ENCODE measurements around the gene HAUS1. TPM values are rescaled to one million over a fixed set of nuclear protein-coding genes. Genes with fewer than 3 reads are reported as not detected.

Gene HAUS1
- 27.1 and 34.2 TPM in 2 replicates for total RNA-seq

GRCh38 chr18:46104128-46104911 lies at the start of gene HAUS1:
HAUS1 (plus strand) TSS chr18:46104385; CDS start chr18:46104412, 27 bp downstream.

GRCh38 chr18:46071653-46072375 lies 32.4 kb upstream of the HAUS1 start, which contains the start of gene PSTPIP2:
PSTPIP2 (minus strand) TSS chr18:46072260; CDS start chr18:46072188, 72 bp downstream.

DNA sequence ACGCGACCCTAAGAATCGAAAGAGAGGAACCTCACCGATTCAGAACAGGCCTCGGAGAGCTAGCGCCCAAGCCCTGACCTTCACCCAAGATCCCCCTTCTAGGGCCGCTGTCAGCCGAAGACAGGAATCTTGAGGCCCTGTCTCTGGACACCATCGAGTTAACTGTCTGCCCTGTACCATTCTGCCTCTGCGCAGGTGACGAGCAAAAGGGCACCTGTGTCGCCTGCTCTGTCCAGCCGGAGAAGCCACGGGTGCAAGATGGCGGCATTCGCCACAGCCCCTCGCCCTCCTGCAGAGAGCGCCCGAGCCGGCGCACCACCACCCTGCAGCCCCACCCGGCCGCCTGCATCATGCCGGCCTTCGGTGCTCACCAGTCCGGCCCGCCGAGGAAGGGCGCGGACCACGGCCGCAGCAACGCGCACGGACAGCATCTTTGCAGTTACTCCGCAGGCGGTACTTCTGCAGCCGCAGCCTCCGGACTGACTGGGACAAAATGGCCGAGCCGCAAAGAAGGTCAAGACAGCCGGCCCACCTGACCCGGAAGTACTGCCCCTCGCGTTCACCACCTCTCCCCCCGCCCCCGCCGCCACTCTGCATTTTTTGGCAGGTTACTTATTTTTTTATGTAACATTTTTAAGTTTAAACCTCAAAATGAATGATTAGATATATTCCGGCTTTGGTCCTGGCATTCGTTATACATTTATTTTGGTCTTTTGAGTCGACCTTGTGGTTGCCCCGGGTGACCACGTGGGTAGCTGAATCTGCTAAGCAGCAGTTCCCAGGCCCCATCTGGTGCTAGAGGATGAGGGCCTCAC lies 6.2 kb upstream of the HAUS1 start, which contains the start of gene ATP5F1A:
ATP5F1A (minus strand) TSS at position 496 of the 815 bp plus-strand sequence; CDS start at position 431, 65 bp downstream.

Small RNA genes lying within 50 kb of the gene (small RNA-seq; reads per million reads assigned to genes)
- gene RNU6-1278P (ENCODE audit: low replicate concordance) (not detected), gene RNY4P37 (ENCODE audit: low replicate concordance) (not detected)

Other genes starting within 250 kb of the HAUS1 start
- gene EPG5, start 137.1 kb upstream of the HAUS1 start, total RNA-seq, result 54.5 and 81.5 TPM in 2 replicates
- gene PSTPIP2, start 32.1 kb upstream of the HAUS1 start, total RNA-seq, result 4.4 and 9.4 TPM in 2 replicates
- gene ATP5F1A, start 6.1 kb upstream of the HAUS1 start, total RNA-seq, result 759 and 1,010 TPM in 2 replicates

Measured in placental pericyte (primary cell).